ENCODE data around the gene BICD1.
"Not testable (repeated sequence)": the region's sequence is repeated elsewhere in the genome, so short reads cannot be mapped to it uniquely, and the experiment has no call there.

BICD1 gene

DNA sequence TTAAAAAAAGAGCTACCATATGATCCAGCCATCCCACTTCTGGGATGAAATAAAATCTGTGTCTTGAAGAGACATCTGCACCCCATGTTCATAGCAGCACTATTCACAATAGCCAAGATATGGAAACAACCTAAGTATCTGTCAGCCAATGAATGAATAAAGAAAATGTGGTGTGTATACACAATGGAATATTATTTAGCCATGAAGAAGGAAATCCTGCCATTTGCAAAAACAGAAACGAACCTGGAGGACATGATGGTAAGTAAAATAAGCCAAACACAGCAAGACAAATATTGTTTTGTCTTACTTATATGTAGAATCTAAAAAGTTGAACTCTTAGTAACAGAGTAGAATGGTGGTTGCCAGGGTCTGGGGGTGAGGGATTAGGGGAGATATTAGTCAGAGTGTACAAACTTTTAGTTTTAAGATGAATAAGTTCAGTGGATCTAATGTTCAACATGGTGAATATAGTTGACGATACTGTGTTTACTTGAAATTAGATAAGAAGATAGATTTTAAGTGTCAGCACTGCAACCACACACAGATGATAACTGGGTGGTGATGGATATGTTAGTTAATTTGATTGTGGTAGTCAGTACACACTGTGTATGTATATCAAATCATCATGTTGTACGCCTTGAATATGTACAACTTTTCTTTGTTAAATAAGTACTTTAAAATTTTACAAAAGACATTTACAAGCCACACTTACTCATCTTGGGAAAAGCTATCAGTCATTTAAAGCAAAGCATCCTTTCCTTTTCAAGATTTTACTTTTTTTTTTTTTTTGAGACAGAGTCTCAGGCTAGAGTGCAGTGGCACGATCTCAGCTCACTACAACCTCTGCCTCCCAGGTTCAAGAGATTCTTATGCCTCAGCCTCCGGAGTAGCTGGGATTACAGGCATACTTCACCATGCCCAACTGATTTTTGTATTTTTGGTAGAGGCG lies 89.9 kb downstream of the BICD1 start:
- no peak for DNase-seq (ENCODE audit: low read depth)

- no peak for DNase-seq (ENCODE audit: low read depth)
Observed at GRCh38 chr12:32197421-32197820, 90.8 kb downstream of the BICD1 start.

GRCh38 chr12:32198555-32198954 lies 91.9 kb downstream of the BICD1 start:
- DNase-seq (ENCODE audit: low read depth): no peak

GRCh38 chr12:32201096-32201495 lies 94.4 kb downstream of the BICD1 start:
- no peak for DNase-seq (ENCODE audit: low read depth)

- DNase-seq (ENCODE audit: low read depth): no peak
Observed at GRCh38 chr12:32201976-32202375, 95.3 kb downstream of the BICD1 start.

DNA sequence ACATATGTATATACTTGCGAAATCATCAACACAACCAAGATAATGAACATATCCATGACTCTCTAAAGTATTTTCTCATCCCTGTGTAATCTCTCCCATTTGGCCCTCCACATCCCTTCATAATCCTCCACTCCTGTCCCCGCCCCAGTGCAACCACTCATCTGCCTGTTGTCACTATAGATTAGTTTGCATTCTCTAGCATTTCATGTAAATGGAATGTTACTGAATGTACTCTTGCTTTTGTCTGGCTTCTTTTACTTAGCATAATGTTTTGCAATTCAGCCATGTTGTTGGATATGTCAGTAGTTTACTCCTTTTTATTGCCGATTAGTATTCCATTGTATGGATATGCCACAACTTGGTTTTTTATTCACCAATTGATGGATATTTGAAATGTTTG lies 99.1 kb downstream of the BICD1 start:
- no peak for DNase-seq (ENCODE audit: low read depth)

GRCh38 chr12:32208355-32208754 lies 101.7 kb downstream of the BICD1 start:
- no peak for DNase-seq (ENCODE audit: low read depth)

- no peak for DNase-seq (ENCODE audit: low read depth)
Observed at GRCh38 chr12:32211066-32211899, 104.6 kb downstream of the BICD1 start.

- no peak for DNase-seq (ENCODE audit: low read depth)
Observed at GRCh38 chr12:32211900-32212156, 105.2 kb downstream of the BICD1 start.

DNA sequence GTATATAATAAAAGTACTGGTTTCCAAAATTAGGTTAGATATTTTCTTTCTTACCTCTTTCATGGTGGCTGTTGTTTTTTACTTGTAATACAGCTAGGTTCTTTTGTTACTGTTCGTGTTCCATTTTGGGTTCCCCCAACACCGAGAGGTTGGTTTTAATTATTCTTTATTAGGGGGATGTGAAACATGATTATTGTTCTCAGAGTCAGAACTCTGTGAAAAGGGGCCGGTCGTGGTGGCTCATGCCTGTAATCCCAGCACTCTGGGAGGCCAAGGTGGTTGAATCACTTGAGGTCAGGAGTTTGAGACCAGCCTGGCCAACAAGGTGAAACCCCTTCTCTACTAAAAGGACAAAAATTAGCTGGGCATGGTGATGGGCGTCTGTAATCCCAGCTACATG lies 108.1 kb downstream of the BICD1 start:
- DNase-seq (ENCODE audit: low read depth): no peak

- peak; percentile 20 for DNase-seq (ENCODE audit: low read depth)
Observed at GRCh38 chr12:32217354-32218310, 111.0 kb downstream of the BICD1 start.

DNA sequence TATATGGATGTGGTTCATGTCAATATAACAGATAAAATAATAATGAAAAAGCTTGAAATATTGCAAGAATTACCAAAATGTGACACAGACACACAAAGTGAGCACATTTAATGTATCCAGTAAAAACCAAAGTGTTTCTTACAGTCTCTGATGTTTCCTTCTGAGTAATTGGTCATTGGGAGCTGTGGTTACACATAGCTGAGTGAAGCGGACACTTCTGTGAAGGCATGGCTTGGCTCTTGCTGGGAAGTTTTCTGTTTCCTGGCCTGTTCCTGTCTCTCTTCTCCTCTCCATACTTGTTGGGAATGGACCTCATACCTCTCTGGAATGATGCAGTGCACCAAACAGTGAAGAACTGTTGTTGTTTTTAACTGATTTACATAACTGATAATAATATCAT lies 117.3 kb downstream of the BICD1 start:
- DNase-seq (ENCODE audit: low read depth): no peak

DNA sequence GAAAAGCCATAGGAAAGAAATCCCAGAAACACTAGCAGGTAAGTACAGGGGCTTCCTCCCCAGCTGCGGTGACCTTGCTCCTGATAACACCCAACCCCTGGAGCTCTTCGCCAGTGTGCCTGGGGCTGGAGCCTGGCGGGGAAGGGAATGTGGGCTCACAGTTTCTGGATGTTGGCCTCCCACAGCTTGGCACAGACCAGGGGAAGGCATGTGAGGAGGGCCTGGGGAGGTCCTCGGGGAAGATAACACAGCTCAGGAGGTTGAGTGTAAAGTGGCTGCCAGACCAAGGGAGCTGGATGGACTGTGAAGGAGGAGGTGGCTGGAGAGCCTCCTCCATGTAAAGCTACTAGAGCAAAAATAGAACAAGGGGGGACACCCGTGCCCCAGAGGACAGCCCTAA lies 120.1 kb downstream of the BICD1 start:
- DNase-seq (ENCODE audit: low read depth): no peak

DNA sequence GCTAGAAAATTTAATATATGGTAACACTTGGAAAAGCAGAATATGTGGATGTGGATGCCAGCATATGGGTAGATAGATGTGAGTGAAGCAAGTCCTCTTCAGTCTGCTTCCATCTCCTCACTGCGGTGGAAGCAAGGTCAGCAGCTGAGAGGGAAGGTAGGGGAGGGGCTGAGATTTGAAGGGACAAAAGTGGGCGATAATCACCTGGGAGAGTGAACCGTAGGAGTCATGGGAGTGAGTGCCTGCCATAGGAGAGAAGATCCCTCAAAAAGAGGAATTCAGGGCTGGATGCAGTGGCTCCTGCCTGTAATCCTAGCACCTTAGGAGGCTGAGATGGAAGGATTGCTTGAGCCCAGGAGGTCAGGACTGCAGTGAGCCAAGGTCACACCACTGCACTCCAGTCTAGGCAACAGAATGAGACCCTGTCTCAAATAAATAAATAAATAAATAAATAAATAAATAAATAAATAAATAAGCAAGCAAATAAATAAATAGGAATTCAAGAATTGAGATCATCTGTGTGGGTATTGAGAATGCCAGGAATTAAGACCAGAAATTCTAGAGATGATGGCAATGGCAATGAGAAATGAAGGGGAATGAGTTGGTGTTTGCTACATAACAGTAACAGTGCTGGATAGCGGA lies 123.4 kb downstream of the BICD1 start:
- DNase-seq (ENCODE audit: low read depth): no peak

GRCh38 chr12:32230613-32230993 lies 124.0 kb downstream of the BICD1 start:
- DNase-seq (ENCODE audit: low read depth): no peak

DNA sequence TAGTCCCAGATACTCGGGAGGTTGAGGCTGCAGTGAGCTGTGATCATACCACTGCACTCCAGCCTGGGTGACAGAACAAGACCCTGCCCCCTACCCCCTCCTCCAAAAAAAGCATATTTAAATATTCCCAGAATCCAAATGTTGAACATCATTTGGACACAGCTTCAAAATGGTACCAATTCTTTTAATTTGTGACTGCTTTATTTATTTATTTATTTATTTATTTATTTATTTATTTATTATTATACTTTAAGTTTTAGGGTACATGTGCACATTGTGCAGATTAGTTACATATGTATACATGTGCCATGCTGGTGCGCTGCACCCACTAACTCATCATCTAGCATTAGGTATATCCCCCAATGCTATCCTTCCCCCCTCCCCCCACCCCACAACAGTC lies 124.7 kb downstream of the BICD1 start:
- not testable (repeated sequence) for DNase-seq (ENCODE audit: low read depth)

DNA sequence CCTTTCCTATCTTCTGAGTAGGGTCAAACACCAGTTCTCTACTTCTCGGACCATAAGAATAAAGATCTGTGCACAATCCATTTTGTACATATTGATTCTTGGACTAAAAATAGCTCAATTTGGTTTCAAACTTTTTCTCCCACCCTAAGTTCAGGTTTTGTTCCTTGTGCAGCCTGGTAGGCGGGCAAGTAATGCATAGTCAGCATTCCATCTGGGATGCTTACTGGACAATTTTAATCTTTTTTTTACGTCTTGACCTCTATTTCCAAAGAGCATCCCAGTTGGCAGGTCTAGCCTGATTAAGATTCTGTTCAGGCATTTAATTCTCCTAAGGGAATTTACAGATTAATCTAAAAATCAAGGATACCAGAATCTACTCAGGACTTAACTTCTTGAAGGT lies 126.9 kb downstream of the BICD1 start:
- no peak for DNase-seq (ENCODE audit: low read depth)

GRCh38 chr12:32235251-32235650 lies 128.6 kb downstream of the BICD1 start:
- DNase-seq (ENCODE audit: low read depth): no peak

DNA sequence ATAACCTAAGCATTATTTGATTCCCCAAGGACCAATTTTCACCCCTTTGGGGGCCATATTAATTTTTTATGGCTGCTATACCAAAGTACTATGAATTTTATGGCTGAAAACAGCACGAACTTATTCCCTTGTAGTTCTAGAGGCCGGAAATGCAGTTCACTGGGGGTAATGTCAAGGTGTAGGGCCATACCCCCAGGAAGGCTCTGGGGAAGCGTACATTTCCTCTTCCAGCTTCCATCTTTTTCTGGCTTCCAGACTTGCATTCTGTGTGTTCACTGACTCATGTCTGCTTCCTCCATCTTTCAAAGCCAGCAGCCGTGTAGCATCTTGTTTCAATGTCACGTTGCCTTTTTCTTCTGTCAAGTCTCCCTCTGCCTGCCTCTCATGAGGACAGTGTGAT lies 133.5 kb downstream of the BICD1 start:
- DNase-seq (ENCODE audit: low read depth): no peak

DNA sequence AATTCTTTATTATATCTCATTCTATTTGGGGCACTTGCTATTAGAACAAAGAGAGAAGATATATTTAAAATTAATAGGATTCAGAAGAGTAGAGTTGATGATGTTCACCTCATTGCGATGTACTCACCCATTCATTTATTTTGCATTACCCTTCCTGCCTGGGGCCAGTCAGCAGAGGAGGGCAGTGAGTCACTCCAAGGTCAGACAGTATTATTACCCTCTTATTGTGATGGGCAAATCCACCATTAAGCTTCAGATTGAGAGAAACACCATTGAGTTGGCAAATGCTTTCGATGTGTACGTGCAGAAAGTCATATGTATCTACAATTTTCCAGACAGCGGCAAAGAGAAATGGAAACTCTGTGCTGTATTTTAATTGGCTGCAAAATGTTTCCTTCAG lies 134.2 kb downstream of the BICD1 start:
- DNase-seq (ENCODE audit: low read depth): no peak

DNA sequence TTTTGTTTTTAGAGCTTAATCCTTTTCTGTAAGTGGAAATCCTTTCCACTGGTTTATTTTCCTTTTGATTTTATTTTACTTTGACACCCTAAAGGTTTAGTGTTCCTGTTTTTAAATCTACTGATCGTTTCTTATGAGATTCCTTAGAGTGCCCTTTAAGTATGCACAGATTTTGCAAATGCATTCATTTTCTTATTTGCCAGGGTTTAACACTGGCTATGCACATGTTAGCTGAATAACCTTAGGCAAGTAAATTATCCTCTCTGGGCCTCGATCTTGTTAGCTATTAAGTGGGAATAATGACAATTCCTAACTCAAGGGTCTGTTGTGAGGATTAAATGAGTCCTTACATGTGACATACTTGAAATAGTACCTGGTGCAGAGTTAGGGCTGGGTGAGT lies 136.0 kb downstream of the BICD1 start:
- DNase-seq (ENCODE audit: low read depth): no peak

Data from fibroblast of the conjunctiva (primary cell).